Measurements from ENCODE around the gene STEAP1.

The STEAP1 gene

GRCh38 chr7:90194911-90195809 is 40.9 kb downstream of the STEAP1 start:
- TF ChIP-seq REST (IDR thresholded peaks at IDR 0.05; ENCODE audit: insufficient read depth in 1 of 2, low read depth in 2 of 2, low read length in 2 of 2) (no peak), POLR2AphosphoS5 (IDR thresholded peaks at IDR 0.05; ENCODE audit: low read depth, low read length) (no peak), TAF1 (IDR thresholded peaks at IDR 0.05; ENCODE audit: borderline replicate concordance, insufficient read depth, low read length) (no peak), FOXP2 (optimal IDR thresholded peaks at IDR 0.05; ENCODE audit: borderline replicate concordance, extremely low read depth, extremely low read length, insufficient read depth) (no peak), SIN3A (IDR thresholded peaks at IDR 0.05; ENCODE audit: borderline replicate concordance, insufficient read depth, low read length) (no peak)

- TF ChIP-seq REST (IDR thresholded peaks at IDR 0.05; ENCODE audit: insufficient read depth in 1 of 2, low read depth in 2 of 2, low read length in 2 of 2) (no peak), FOXP2 (optimal IDR thresholded peaks at IDR 0.05; ENCODE audit: borderline replicate concordance, extremely low read depth, extremely low read length, insufficient read depth) (no peak), SIN3A (IDR thresholded peaks at IDR 0.05; ENCODE audit: borderline replicate concordance, insufficient read depth, low read length) (no peak)
These were observed 47.4 kb downstream of the STEAP1 start for GRCh38 chr7:90201500-90202195.

DNA sequence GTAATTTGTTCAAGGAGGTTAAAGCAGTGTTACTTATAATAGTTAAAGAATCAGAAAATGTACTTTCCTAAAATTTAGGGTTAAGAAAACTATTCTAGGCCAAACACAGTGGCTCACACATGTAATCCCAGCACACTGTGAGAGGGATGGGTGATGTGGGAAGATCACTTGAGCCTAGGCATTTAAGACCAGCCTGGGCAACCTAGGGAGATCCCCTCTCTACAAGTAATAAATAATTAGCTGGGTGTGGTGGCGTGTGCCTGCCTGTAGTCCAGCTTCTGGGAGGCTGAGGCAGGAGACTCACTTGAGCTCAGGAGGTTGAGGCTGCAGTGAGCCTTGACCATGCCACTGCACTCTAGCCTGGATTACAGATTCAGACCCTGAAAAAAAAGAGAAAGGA is 53.7 kb downstream of the STEAP1 start:
- TF ChIP-seq TAF1 (IDR thresholded peaks at IDR 0.05; ENCODE audit: borderline replicate concordance, insufficient read depth, low read length) (no peak), REST (IDR thresholded peaks at IDR 0.05; ENCODE audit: insufficient read depth in 1 of 2, low read depth in 2 of 2, low read length in 2 of 2) (no peak), POLR2AphosphoS5 (IDR thresholded peaks at IDR 0.05; ENCODE audit: low read depth, low read length) (no peak), FOXP2 (optimal IDR thresholded peaks at IDR 0.05; ENCODE audit: borderline replicate concordance, extremely low read depth, extremely low read length, insufficient read depth) (no peak), SIN3A (IDR thresholded peaks at IDR 0.05; ENCODE audit: borderline replicate concordance, insufficient read depth, low read length) (no peak)

- TF ChIP-seq REST (IDR thresholded peaks at IDR 0.05; ENCODE audit: insufficient read depth in 1 of 2, low read depth in 2 of 2, low read length in 2 of 2) (no peak), TAF1 (IDR thresholded peaks at IDR 0.05; ENCODE audit: borderline replicate concordance, insufficient read depth, low read length) (no peak), SIN3A (IDR thresholded peaks at IDR 0.05; ENCODE audit: borderline replicate concordance, insufficient read depth, low read length) (no peak), FOXP2 (optimal IDR thresholded peaks at IDR 0.05; ENCODE audit: borderline replicate concordance, extremely low read depth, extremely low read length, insufficient read depth) (no peak), POLR2AphosphoS5 (IDR thresholded peaks at IDR 0.05; ENCODE audit: low read depth, low read length) (no peak)
These were observed 55.5 kb downstream of the STEAP1 start for GRCh38 chr7:90209776-90210175.
